H1 (cell line): ENCODE measurements around the gene FGF11. TPM values are rescaled to one million over a fixed set of nuclear protein-coding genes. Genes with fewer than 3 reads are reported as not detected.

ENCODE experiments used
- CTCF ChIA-PET: fragments of 300-600 bp; sonication (Branson Sonifier 250); formaldehyde crosslinking; loops from one replicate; lab custom pipeline; 2021; ENCODE audit not compliant: partially characterized antibody; lab: Charles Lee
- POLR2A ChIA-PET: fragments of 300-600 bp; sonication (Branson Sonifier 250); formaldehyde crosslinking; loops from one replicate; lab custom pipeline; 2021; ENCODE audit warnings: inconsistent platforms; ENCODE audit not compliant: partially characterized antibody; lab: Charles Lee
- DNase-seq, 2 experiments: peaks; one replicate each; pipeline versions ENCODE4 v3.0.0 to v3.0.0-alpha.2; 2010 to 2022; ENCODE audit warnings: low spot score in 2 of 2, low read depth in 1 of 2, mixed read lengths in 1 of 2
- FAIRE-seq: peaks from 2 replicates; lab custom pipeline; 2011; peaks lifted over from hg19 to GRCh38; lab: Jason Lieb, UNC
- H2AFZ ChIP-seq: 2 replicates; pipeline ENCODE4 v1.8.1; 2012; ENCODE audit warnings: low read length, inconsistent platforms
- H2AK5ac ChIP-seq: 2 replicates; pipeline ENCODE4 v1.6.1; 2013; ENCODE audit warnings: low read depth, low read length
- H2BK120ac ChIP-seq: replicated peaks from 2 replicates; pipeline ENCODE3; 2013; ENCODE audit warnings: low read depth, low read length, inconsistent platforms
- H2BK12ac ChIP-seq: 2 replicates; pipeline ENCODE4 v1.6.1; 2013; ENCODE audit warnings: low read depth, low read length
- H2BK15ac ChIP-seq: 2 replicates; pipeline ENCODE4 v1.6.1; 2013; ENCODE audit warnings: low read length
- H2BK20ac ChIP-seq: 2 replicates; pipeline ENCODE4 v1.6.1; 2013; ENCODE audit warnings: low read length
- H2BK5ac ChIP-seq: 2 replicates; pipeline ENCODE4 v1.6.1; 2013; ENCODE audit warnings: low read depth, low read length
- H3K14ac ChIP-seq: 2 replicates; pipeline ENCODE4 v1.6.1; 2013; ENCODE audit warnings: inconsistent platforms; ENCODE audit not compliant: insufficient read length
- H3K18ac ChIP-seq: 2 replicates; pipeline ENCODE4 v1.6.1; 2013; ENCODE audit warnings: low read length; ENCODE audit errors: extremely low read depth
- H3K23ac ChIP-seq: 2 replicates; pipeline ENCODE4 v1.6.1; 2013; ENCODE audit warnings: inconsistent platforms; ENCODE audit not compliant: insufficient read length
- H3K23me2 ChIP-seq: 2 replicates; pipeline ENCODE4 v1.6.1; 2013; ENCODE audit warnings: low read depth, low read length
- H3K27ac ChIP-seq: 2 replicates; pipeline ENCODE4 v1.6.1; 2011; ENCODE audit warnings: low read depth, low read length, inconsistent platforms
- H3K27me3 ChIP-seq, 4 experiments: replicated peaks in 1 of 4; 1 replicate in 1 of 4; 2 replicates in 3 of 4; pipeline versions ENCODE4 v1.6.1 to v1.8.1; 2011 to 2013; ENCODE audit warnings: low read length in 3 of 4, mild to moderate bottlenecking in 3 of 4, inconsistent platforms in 2 of 4, mixed read lengths in 2 of 4, moderate library complexity in 1 of 4; ENCODE audit not compliant: control insufficient read depth in 3 of 4, insufficient read depth in 3 of 4; ENCODE audit errors: extremely low read depth in 1 of 4
- H3K36me3 ChIP-seq, 4 experiments: 2 replicates each; pipeline versions ENCODE4 v1.6.1 to v1.8.1; 2011 to 2013; ENCODE audit warnings: mild to moderate bottlenecking in 4 of 4, low read length in 3 of 4, moderate library complexity in 2 of 4, control low read depth in 1 of 4, inconsistent platforms in 1 of 4; ENCODE audit not compliant: insufficient read depth in 4 of 4, control insufficient read depth in 2 of 4
- H3K4ac ChIP-seq: replicated peaks from 2 replicates; pipeline ENCODE3; 2013; ENCODE audit warnings: low read length, low read depth, mixed read lengths, inconsistent platforms; ENCODE audit not compliant: insufficient read length
- H3K4me1 ChIP-seq, 4 experiments: replicated peaks in 1 of 4; 1 replicate in 1 of 4; 2 replicates in 3 of 4; pipeline versions ENCODE4 v1.6.1 to v1.8.1; 2011 to 2013; ENCODE audit warnings: low read length in 3 of 4, inconsistent platforms in 2 of 4, mixed read lengths in 1 of 4; ENCODE audit not compliant: insufficient read depth in 4 of 4, control insufficient read depth in 3 of 4
- H3K4me2 ChIP-seq, 2 experiments: 2 replicates each; pipeline versions ENCODE4 v1.6.1 to v1.8.1; 2011 to 2013; ENCODE audit warnings: low read depth in 2 of 2, low read length in 2 of 2, control low read depth in 1 of 2, inconsistent platforms in 1 of 2, mild to moderate bottlenecking in 1 of 2; ENCODE audit not compliant: insufficient read depth in 1 of 2
- H3K4me3 ChIP-seq, 4 experiments: fragments of 200-600, 300-600 bp in 1 of 4; sonication (generic), shearing (Covaris generic), sonication (Bioruptor Twin) in 1 of 4; 2 replicates each; pipeline versions ENCODE4 v1.5.1 to v1.8.1; 2011 to 2016; ENCODE audit warnings: low read length in 4 of 4, low read depth in 3 of 4, control low read depth in 2 of 4, inconsistent platforms in 2 of 4, mild to moderate bottlenecking in 2 of 4, mixed read lengths in 1 of 4, moderate library complexity in 1 of 4; ENCODE audit not compliant: insufficient read depth in 2 of 4; ENCODE audit errors: extremely low read depth in 1 of 4
- H3K56ac ChIP-seq: replicated peaks from 2 replicates; pipeline ENCODE3; 2013; ENCODE audit warnings: low read depth, mild to moderate bottlenecking, mixed read lengths, low read length, inconsistent platforms; ENCODE audit not compliant: insufficient read length
- H3K79me1 ChIP-seq: 2 replicates; pipeline ENCODE4 v1.6.1; 2013; ENCODE audit warnings: low read depth, low read length, control low read depth
- H3K79me2 ChIP-seq, 2 experiments: 2 replicates each; pipeline versions ENCODE4 v1.6.1 to v1.8.1; 2012 to 2013; ENCODE audit warnings: low read length in 2 of 2, mild to moderate bottlenecking in 2 of 2, inconsistent platforms in 1 of 2; ENCODE audit not compliant: insufficient read depth in 2 of 2, control insufficient read depth in 1 of 2
- H3K9ac ChIP-seq, 4 experiments: replicated peaks in 1 of 4; 1 replicate in 1 of 4; 2 replicates in 3 of 4; pipeline versions ENCODE4 v1.6.1 to v1.8.1; 2011 to 2013; ENCODE audit warnings: low read depth in 3 of 4, low read length in 3 of 4, control low read depth in 2 of 4, mild to moderate bottlenecking in 2 of 4, moderate library complexity in 2 of 4, inconsistent platforms in 1 of 4; ENCODE audit errors: extremely low read depth in 1 of 4
- H3K9me3 ChIP-seq, 2 experiments: 2 replicates each; pipeline versions ENCODE4 v1.6.1 to v1.8.1; 2012 to 2013; ENCODE audit warnings: mild to moderate bottlenecking in 2 of 2, moderate library complexity in 2 of 2, control low read depth in 1 of 2, inconsistent platforms in 1 of 2, low read depth in 1 of 2, low read length in 1 of 2, mixed read lengths in 1 of 2; ENCODE audit not compliant: insufficient read depth in 2 of 2
- H4K20me1 ChIP-seq, 2 experiments: replicated peaks in 1 of 2; 2 replicates each; pipeline versions ENCODE3 to v1.8.1; 2011 to 2013; ENCODE audit warnings: inconsistent platforms in 2 of 2, low read length in 2 of 2, mild to moderate bottlenecking in 1 of 2; ENCODE audit not compliant: insufficient read depth in 2 of 2, control insufficient read depth in 1 of 2
- H4K5ac ChIP-seq: 2 replicates; pipeline ENCODE4 v1.6.1; 2013; ENCODE audit warnings: low read length, low read depth, mixed read lengths, inconsistent platforms; ENCODE audit not compliant: insufficient read length
- H4K8ac ChIP-seq: 2 replicates; pipeline ENCODE4 v1.8.0; 2013; ENCODE audit warnings: mild to moderate bottlenecking, moderate library complexity, low read length, inconsistent platforms; ENCODE audit not compliant: insufficient read depth; ENCODE audit errors: extremely low read depth
- H4K91ac ChIP-seq: replicated peaks from 2 replicates; pipeline ENCODE3; 2013; ENCODE audit warnings: low read length, mixed read lengths, inconsistent platforms; ENCODE audit not compliant: insufficient read length
- ASH2L ChIP-seq: fragments of 200-600, 300-600 bp; sonication (generic); IDR thresholded peaks from one replicate; pipeline ENCODE4 v1.7.1; 2017; ENCODE audit warnings: low read length
- CREB1 ChIP-seq: IDR thresholded peaks from 2 replicates; pipeline ENCODE4 v1.6.1; 2012; ENCODE audit warnings: inconsistent platforms
- EGR1 ChIP-seq: IDR thresholded peaks from 2 replicates; pipeline ENCODE4 v1.6.1; 2011; ENCODE audit warnings: low read depth, low read length, borderline replicate concordance
- EZH2 ChIP-seq: fragments of 200-600 bp; sonication (generic); IDR thresholded peaks from 2 replicates; pipeline ENCODE4 v1.7.1; 2012; ENCODE audit warnings: low read depth, mild to moderate bottlenecking, moderate library complexity, low read length, inconsistent platforms; ENCODE audit not compliant: severe bottlenecking
- POLR2A ChIP-seq, 2 experiments: IDR thresholded peaks; 1 replicate in 1 of 2; 2 replicates in 1 of 2; pipeline ENCODE4 v1.6.1; 2011; ENCODE audit warnings: low read depth in 2 of 2, low read length in 2 of 2, mild to moderate bottlenecking in 2 of 2; ENCODE audit errors: control extremely low read depth in 1 of 2
- RXRA ChIP-seq: IDR thresholded peaks from 2 replicates; pipeline ENCODE4 v1.6.1; 2011; ENCODE audit warnings: low read depth, mild to moderate bottlenecking, low read length, moderate library complexity; ENCODE audit not compliant: insufficient read depth
- WGBS, 2 experiments: shearing (Covaris generic) in 1 of 2; methylation state at CpG; one replicate each; pipeline versions ENCODE4 v1.1.6 to v1.1.7; 2013 to 2015; ENCODE audit warnings: low lambda C conversion rate in 2 of 2, mixed read lengths in 2 of 2, inconsistent platforms in 1 of 2, low coverage in 1 of 2, missing lambda C conversion rate in 1 of 2; ENCODE audit not compliant: insufficient replicate concordance in 2 of 2, insufficient coverage in 1 of 2, insufficient read length in 1 of 2; ENCODE audit errors: extremely low coverage in 1 of 2, missing lambda C conversion rate in 1 of 2; 5-methylcytosine and 5-hydroxymethylcytosine counted together
- polyA plus RNA-seq, 7 experiments: library from polyadenylated mRNA; depleted of rRNA in 3 of 7; stranded (reverse) in 5 of 7; unstranded in 2 of 7; fragments of >200 nt in 5 of 7; fragments of 200-250 nt in 2 of 7; gene quantifications; 1 replicate in 5 of 7; 2 replicates in 1 of 7; 4 replicates in 1 of 7; pipeline versions ENCODE4 v1.2.1 to v1.2.3, GENCODE V29; 2011 to 2013; ENCODE audit warnings: missing spikeins in 2 of 7, mixed read lengths in 2 of 7
- total RNA-seq: library from RNA; stranded (reverse); fragmentation: NEBNext Ultra II Directional; extraction: Animal tissue kit (Norgen Biotek cat#: 25700); gene quantifications from 2 replicates; pipeline ENCODE4 v1.2.1, GENCODE V29; 2021

The FGF11 gene
- total and polyA plus RNA-seq, 2 of the 8 experiments (the other 6 are each of a cell fraction or from before 2014, with no cell fraction given), result 11.8 to 26.1 TPM

GRCh38 chr17:7478276-7479212, 39.2 kb downstream of the FGF11 start:
- ChIA-PET CTCF (interaction anchor here (0.9 to 3.3 kb wide), 6 partner anchors 10 to 42 kb away, joined by 3 to 17 read pairs (median 4); partner anchors contain the start of gene TMEM102), POLR2A (interaction anchor here (0.8 to 14.3 kb wide), 12 partner anchors 8 to 97 kb away, joined by 3 to 339 read pairs (median 5); partner anchors contain the start of genes CHRNB1, FGF11, POLR2A and TMEM102)
- Histone ChIP-seq H3K9ac (peak overlapping the region in 3 of 4 experiments; percentile 48 to 65 (median 62); a peak in 6 of 7 replicates), H3K4me3 (peak overlapping the region; percentile 41 to 94 (median 50)), H4K20me1 (peaks cover 0 to 5% of the 10 kb centered on the region in 2 experiments), H4K8ac (peak overlapping the region; percentile 93), H2BK5ac (peak overlapping the region; percentile 66; the same call in 1 of the 2 replicates), H3K9me3 (no peaks in the 10 kb centered on the region), H3K18ac (peak overlapping the region; percentile 71), H2BK12ac (peak overlapping the region; percentile 82; the same call in 1 of the 2 replicates), H3K4me2 (peak overlapping the region; percentile 71 to 97), H4K91ac (peak overlapping the region; percentile 42), H3K27me3 (no peaks in the 10 kb centered on the region; a peak in 1 of 7 replicates), H3K27ac (peak overlapping the region; percentile 56), H3K23me2 (peaks cover 16% of the 10 kb centered on the region), H3K23ac (no peak overlapping the region), H2BK20ac (peak overlapping the region; percentile 15; the same call in 1 of the 2 replicates), H3K14ac (no peak overlapping the region), H2BK15ac (peak overlapping the region; percentile 55), H3K36me3 (no peaks in the 10 kb centered on the region), H3K56ac (peak overlapping the region; percentile 77), H3K79me2 (peaks cover 0 to 31% of the 10 kb centered on the region in 2 experiments; a peak in 2 of 4 replicates), H4K5ac (peak overlapping the region; percentile 51), H3K4ac (peak overlapping the region; percentile 95), H3K4me1 (peaks cover 2 to 28% (median 21%) of the 10 kb centered on the region in 4 experiments), H3K79me1 (peaks cover 12% of the 10 kb centered on the region), H2BK120ac (peak overlapping the region; percentile 24), H2AFZ (no peak overlapping the region), H2AK5ac (0 out of 2 replicates have a peak overlapping the region, but pooled peaks have one; percentile 16)
- TF ChIP-seq EZH2 (no peak), ASH2L (peak; percentile 47), CREB1 (peak; percentile 46; the same call in 1 of the 2 replicates), RXRA (no peak), POLR2A (IDR thresholded peaks at IDR 0.05; ENCODE audit: control extremely low read depth in 1 of 2, low read depth in 2 of 2, low read length in 2 of 2) (no peak), EGR1 (no peak)
- DNase-seq (peak in 1 of 2 experiments; percentile 69), FAIRE-seq (no peak)
- WGBS, 2 experiments, result 65% methylated on average over 23 of the region's 40 CpGs; no CpG with 5 or more reads in 1 of the 2 experiments
